GM12801 (cell line): ENCODE data around the gene FARS2.

Experiments
- TF ChIP-seq, protein P1 (sequence below): IDR thresholded peaks from one replicate; pipeline ENCODE4 v1.5.1; 2011; ENCODE audit warnings: control low read depth; ENCODE audit not compliant: insufficient read length; ENCODE audit errors: extremely low read depth

The FARS2 gene

DNA sequence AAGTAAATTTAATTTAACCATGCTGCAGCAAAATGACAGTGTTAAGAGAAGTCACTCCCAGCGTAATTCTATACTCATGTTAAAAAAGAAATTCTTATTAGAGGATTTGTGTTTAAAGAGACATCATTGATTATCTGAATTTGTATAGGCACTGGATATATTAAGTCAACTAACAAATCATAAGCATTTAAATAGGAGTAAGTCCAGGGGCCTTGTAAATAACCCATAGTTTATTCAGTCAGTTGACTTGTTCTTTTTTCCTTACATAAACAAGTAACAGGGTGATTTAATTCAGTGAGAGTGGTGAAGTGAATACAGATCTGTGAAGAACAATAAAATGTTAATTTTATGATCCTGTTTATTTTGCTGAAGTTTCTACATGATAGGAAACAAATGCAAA, 23.0 kb upstream of the FARS2 start:
- TF ChIP-seq, protein P1, sequence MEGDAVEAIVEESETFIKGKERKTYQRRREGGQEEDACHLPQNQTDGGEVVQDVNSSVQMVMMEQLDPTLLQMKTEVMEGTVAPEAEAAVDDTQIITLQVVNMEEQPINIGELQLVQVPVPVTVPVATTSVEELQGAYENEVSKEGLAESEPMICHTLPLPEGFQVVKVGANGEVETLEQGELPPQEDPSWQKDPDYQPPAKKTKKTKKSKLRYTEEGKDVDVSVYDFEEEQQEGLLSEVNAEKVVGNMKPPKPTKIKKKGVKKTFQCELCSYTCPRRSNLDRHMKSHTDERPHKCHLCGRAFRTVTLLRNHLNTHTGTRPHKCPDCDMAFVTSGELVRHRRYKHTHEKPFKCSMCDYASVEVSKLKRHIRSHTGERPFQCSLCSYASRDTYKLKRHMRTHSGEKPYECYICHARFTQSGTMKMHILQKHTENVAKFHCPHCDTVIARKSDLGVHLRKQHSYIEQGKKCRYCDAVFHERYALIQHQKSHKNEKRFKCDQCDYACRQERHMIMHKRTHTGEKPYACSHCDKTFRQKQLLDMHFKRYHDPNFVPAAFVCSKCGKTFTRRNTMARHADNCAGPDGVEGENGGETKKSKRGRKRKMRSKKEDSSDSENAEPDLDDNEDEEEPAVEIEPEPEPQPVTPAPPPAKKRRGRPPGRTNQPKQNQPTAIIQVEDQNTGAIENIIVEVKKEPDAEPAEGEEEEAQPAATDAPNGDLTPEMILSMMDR = no peak

DNA sequence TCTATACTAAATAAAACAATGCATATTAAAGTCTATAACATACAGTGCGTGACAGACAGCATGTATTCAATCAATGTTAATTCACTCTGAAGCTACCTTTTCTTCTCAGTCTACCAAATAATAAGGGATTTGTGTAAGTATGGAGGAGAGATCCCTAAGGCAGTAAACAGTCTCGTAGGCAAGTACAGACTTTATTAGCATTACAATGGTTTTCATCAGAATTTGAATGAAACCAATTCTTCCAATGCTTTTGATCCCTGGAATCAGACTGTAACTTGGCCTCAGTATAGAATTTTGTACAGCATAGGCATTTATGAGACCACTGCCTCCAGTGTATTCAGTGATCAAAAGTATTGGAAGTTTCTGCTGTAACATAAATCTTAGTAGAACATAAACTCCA, 20.1 kb upstream of the FARS2 start:
- TF ChIP-seq, protein P1 = no peak

GRCh38 chr6:5243069-5243468, 18.2 kb upstream of the FARS2 start:
- TF ChIP-seq, protein P1 = no peak

DNA sequence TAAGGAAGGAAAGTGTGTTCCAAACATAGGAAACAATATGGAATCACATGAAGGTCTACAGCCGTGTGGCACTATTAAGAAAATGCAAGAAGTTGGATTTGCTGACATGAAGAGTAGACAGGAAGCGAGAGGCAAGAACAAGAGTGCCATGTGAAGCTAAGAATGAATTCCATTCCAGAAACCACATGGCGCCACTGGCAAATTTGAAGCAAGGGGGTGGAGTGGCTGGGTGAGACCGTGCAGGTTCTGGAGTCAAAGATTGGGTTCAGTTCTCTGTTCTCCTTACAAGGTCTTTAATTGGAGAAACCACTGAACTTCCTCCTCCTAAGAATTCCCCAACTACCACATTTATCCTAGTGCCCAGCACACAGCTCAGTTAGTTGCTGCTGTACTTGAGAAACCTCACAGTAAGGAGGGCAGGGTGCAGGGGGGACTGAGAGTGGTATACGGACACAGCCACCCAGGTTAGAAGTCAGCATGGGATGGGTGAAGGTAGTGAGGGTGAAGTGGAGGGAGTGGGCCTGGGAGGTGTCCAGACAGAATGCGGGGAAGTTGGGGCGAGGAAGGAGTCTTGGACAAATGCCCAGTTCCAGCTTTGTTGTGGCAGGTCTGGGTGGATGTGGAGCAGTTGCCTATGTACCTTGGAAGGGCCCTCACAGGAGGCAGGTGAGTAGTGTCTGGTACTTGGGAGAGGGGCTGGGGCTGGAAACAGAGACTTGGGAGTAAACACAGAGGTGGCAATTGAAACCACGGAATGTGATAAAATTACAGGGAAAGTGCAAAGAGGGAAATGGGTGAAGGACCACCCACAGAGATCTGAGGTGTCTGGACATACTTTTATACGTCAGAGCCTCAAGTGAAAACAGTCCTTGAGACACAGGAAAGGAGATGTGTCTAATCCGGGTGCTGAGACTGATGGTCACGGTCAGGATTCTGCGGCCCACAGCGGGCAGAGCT, 14.9 kb upstream of the FARS2 start:
- TF ChIP-seq, protein P1 = no peak

GRCh38 chr6:5247201-5247600, 14.1 kb upstream of the FARS2 start:
- TF ChIP-seq, protein P1 = no peak

- TF ChIP-seq, protein P1 = no peak
Observed at GRCh38 chr6:5248302-5249098, 12.8 kb upstream of the FARS2 start.

DNA sequence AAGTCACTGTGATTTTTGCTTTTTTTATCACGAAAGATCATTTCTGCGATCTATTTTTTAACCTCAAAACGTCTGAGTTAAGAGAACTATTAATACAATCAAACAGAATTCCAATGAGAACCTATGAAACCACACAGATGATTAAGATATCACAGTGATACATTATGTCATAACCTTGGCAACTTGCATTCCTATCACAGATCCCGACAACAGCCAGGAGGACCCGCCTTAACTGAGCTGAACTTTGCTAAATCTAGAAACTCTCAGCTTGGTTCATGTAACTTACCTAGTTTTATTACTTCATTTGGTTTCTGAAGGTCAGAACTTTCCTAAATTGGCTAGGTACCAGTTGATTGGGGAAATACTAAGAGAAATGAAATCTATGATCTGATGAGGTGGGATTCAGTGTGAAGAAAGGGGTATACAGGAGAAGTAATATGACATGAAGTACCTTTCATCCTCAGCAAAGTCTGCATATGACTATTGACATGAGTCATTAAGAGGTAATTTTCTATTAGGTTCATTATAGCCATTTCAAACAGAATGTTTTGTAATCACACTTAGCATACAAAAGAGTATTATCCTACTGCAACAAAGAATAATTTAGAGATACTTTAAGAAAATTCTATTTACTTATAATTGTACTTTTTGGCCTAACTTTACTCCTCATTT, 11.7 kb upstream of the FARS2 start:
- TF ChIP-seq, protein P1 = no peak
